ENCODE measurements around the gene NGF. TPM values are rescaled to one million over a fixed set of nuclear protein-coding genes. Genes with fewer than 3 reads are reported as not detected.
"Not testable (repeated sequence)": the region's sequence is repeated elsewhere in the genome, so short reads cannot be mapped to it uniquely, and the experiment has no call there.

The NGF gene
- total RNA-seq, 4 donors from 2014 or later: 0.78 TPM; not detected in 3

GRCh38 chr1:115312742-115313141 lies 25.3 kb downstream of the NGF start:
- DNase-seq: no peak
- peaks cover 0 to 8% of the 10 kb centered on the region in 2 donors for H3K4me1 ChIP-seq
- no peak overlapping the region for H3K27ac ChIP-seq

GRCh38 chr1:115311474-115311989 lies 26.5 kb downstream of the NGF start:
- Histone ChIP-seq H3K4me1 (peaks cover 0 to 8% of the 10 kb centered on the region in 2 donors), H3K27me3 (no peaks in the 10 kb centered on the region)

More at GRCh38 chr1:115312742-115313141, 25.3 kb downstream of the NGF start:
- in situ Hi-C loops (cut with MboI; ENCODE audit: low sequenced_read_pairs in 4 of 4) (no loop called here), intact Hi-C loops (cut with DNase I; ENCODE audit: low total_unique reads) (no loop called here)
- no peak for ATAC-seq
- Histone ChIP-seq H3K36me3 (no peaks in the 10 kb centered on the region), H3K27me3 (no peaks in the 10 kb centered on the region), H3K9me3 (no peaks in the 10 kb centered on the region), H3K4me3 (no peak overlapping the region)
- TF ChIP-seq CTCF (IDR thresholded peaks at IDR 0.05 in 4 of 5, conservative IDR thresholded peaks at IDR 0.05 in 1 of 5) (no peak), POLR2A (IDR thresholded peaks at IDR 0.05) (no peak)

GRCh38 chr1:115310581-115311473 lies 27.2 kb downstream of the NGF start:
- TF ChIP-seq POLR2A (IDR thresholded peaks at IDR 0.05): no peak
- TF ChIP-seq CTCF (IDR thresholded peaks at IDR 0.05 in 4 of 5, conservative IDR thresholded peaks at IDR 0.05 in 1 of 5): no peak
- Histone ChIP-seq H3K36me3 (no peaks in the 10 kb centered on the region), H3K27me3 (no peaks in the 10 kb centered on the region), H3K4me3 (no peak overlapping the region), H3K4me1 (peaks cover 0 to 8% of the 10 kb centered on the region in 2 donors), H3K9me3 (no peaks in the 10 kb centered on the region), H3K27ac (no peak overlapping the region)
- in situ Hi-C loops (cut with MboI; ENCODE audit: low sequenced_read_pairs in 4 of 4): no loop called here
- no peak for DNase-seq
- no peak for ATAC-seq
- intact Hi-C loops (cut with DNase I; ENCODE audit: low total_unique reads): no loop called here

More at GRCh38 chr1:115311474-115311989, 26.5 kb downstream of the NGF start:
- in situ Hi-C loops (cut with MboI; ENCODE audit: low sequenced_read_pairs in 4 of 4): no loop called here
- ATAC-seq: no peak
- H3K4me3 ChIP-seq: no peak overlapping the region
- no peak overlapping the region for H3K27ac ChIP-seq
- no peaks in the 10 kb centered on the region for H3K36me3 ChIP-seq
- DNase-seq: no peak
- H3K9me3 ChIP-seq: no peaks in the 10 kb centered on the region
- intact Hi-C loops (cut with DNase I; ENCODE audit: low total_unique reads): no loop called here
- TF ChIP-seq POLR2A (IDR thresholded peaks at IDR 0.05) (no peak), CTCF (IDR thresholded peaks at IDR 0.05 in 4 of 5, conservative IDR thresholded peaks at IDR 0.05 in 1 of 5) (no peak)

DNA sequence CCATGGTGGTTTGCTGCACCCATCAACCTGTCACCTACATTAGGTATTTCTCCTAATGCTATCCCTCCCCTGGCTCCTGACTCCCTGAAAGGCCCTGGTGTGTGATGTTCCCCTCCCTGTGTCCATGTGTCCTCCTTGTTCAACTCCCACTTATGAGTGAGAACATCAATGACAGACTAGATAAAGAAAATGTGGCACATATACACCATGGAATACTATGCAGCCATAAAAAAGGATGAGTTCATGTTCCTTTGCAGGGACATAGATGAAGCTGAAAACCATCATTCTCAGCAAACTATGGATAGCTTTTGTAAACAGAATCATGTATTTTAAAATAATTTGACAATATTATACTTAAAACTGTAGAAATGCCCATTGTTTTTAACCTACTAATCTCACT lies 28.5 kb downstream of the NGF start:
- H3K27me3 ChIP-seq; H3K27ac ChIP-seq; ATAC-seq; H3K9me3 ChIP-seq; H3K4me1 ChIP-seq; H3K36me3 ChIP-seq; DNase-seq; in situ Hi-C loops (cut with MboI; ENCODE audit: low sequenced_read_pairs in 4 of 4); H3K4me3 ChIP-seq; intact Hi-C loops (cut with DNase I; ENCODE audit: low total_unique reads): not testable (repeated sequence)

DNA sequence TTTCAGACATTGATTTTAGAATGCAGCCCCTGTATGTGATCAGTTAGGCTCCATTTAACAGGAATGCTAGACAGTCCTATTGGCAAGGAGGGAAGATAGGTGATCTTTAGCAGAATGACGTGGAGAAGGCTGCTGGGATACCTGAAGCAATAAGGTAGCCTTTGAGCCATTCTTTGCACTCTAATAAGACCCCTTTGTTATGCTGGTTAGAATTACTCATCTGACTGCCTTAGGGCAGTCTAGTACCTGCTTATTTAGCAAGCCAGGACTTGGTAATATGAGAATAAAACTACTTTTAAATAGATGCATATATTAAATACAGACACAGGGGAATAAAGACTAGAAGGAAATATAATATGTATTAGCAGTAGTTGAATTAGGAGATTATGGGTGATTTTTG lies 29.1 kb downstream of the NGF start:
- no peaks in the 10 kb centered on the region for H3K9me3 ChIP-seq
- no peaks in the 10 kb centered on the region for H3K27me3 ChIP-seq
- in situ Hi-C loops (cut with MboI; ENCODE audit: low sequenced_read_pairs in 4 of 4) (no loop called here), intact Hi-C loops (cut with DNase I; ENCODE audit: low total_unique reads) (no loop called here)
- ATAC-seq: no peak
- H3K4me3 ChIP-seq: no peak overlapping the region
- no peaks in the 10 kb centered on the region for H3K4me1 ChIP-seq
- no peak for DNase-seq
- H3K27ac ChIP-seq: no peak overlapping the region
- H3K36me3 ChIP-seq: no peaks in the 10 kb centered on the region
- TF ChIP-seq POLR2A (IDR thresholded peaks at IDR 0.05) (no peak), CTCF (IDR thresholded peaks at IDR 0.05 in 4 of 5, conservative IDR thresholded peaks at IDR 0.05 in 1 of 5) (no peak)

Data from gastrocnemius medialis (tissue), 4 donors.